ENCODE results near the gene BET1L.

DNA sequence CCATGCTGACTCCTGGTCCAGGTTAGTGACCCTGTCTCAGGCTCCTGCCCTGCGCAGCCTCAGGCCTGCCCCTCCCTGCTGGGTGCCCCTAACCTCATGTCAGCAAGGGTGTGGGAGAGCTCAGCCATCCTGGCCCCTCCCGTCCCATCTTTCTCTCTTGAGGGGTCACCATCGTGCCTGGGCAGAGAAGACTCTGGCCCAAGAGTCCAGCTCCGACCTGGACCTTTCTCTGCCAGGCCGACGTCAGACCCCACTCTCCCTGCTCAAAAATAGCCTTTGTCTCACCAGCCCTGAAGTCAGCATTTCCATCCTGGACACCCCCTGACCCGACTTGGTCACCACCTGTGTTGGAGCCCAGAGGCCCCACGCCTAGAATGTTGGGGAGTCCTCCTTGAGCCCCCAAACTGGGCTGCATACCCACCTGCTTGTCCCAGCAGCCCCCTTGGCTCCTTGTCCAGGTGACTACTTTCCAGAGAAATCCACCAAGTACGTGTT is 9.4 kb downstream of the BET1L start:
- TF ChIP-seq, protein P1, sequence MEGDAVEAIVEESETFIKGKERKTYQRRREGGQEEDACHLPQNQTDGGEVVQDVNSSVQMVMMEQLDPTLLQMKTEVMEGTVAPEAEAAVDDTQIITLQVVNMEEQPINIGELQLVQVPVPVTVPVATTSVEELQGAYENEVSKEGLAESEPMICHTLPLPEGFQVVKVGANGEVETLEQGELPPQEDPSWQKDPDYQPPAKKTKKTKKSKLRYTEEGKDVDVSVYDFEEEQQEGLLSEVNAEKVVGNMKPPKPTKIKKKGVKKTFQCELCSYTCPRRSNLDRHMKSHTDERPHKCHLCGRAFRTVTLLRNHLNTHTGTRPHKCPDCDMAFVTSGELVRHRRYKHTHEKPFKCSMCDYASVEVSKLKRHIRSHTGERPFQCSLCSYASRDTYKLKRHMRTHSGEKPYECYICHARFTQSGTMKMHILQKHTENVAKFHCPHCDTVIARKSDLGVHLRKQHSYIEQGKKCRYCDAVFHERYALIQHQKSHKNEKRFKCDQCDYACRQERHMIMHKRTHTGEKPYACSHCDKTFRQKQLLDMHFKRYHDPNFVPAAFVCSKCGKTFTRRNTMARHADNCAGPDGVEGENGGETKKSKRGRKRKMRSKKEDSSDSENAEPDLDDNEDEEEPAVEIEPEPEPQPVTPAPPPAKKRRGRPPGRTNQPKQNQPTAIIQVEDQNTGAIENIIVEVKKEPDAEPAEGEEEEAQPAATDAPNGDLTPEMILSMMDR (conservative IDR thresholded peaks at IDR 0.05; ENCODE audit: low read length) = no peak
- TF ChIP-seq EZH2phosphoT487 (IDR thresholded peaks at IDR 0.05; ENCODE audit: borderline replicate concordance, low read depth, low read length) = no peak

All from OCI-LY7 (cell line).